Spinal cord (tissue), 10 donors: Measurements from ENCODE around the gene SAMD15. TPM values are rescaled to one million over a fixed set of nuclear protein-coding genes. Genes with fewer than 3 reads are reported as not detected.

Experiments used
- DNase-seq, 6 donors: peaks; one replicate each; pipeline versions ENCODE4 v3.0.0 to v3.0.0-alpha.2; 2013 to 2015; ENCODE audit warnings: low spot score in 6 of 6, low read depth in 4 of 6
- H3K27ac ChIP-seq: one replicate; pipeline ENCODE4 v1.5.1; 2013; ENCODE audit warnings: low read depth, low read length, control low read depth
- H3K27me3 ChIP-seq: one replicate; pipeline ENCODE4 v1.6.1; 2013; ENCODE audit warnings: low read length; ENCODE audit not compliant: control insufficient read depth, insufficient read depth
- H3K36me3 ChIP-seq: one replicate; pipeline ENCODE4 v1.6.1; 2013; ENCODE audit warnings: low read length; ENCODE audit not compliant: control insufficient read depth, insufficient read depth
- H3K4me1 ChIP-seq: one replicate; pipeline ENCODE4 v1.6.1; 2013; ENCODE audit warnings: low read length; ENCODE audit not compliant: control insufficient read depth, insufficient read depth
- H3K4me3 ChIP-seq: one replicate; pipeline ENCODE4 v1.5.1; 2013; ENCODE audit warnings: low read depth, low read length, control low read depth
- H3K9me3 ChIP-seq: one replicate; pipeline ENCODE4 v1.6.1; 2013; ENCODE audit warnings: low read length; ENCODE audit not compliant: control insufficient read depth, insufficient read depth
- WGBS: methylation state at CpG from one replicate; pipeline ENCODE4 v1.1.5; 2013; ENCODE audit warnings: missing lambda C conversion rate; ENCODE audit not compliant: insufficient coverage; 5-methylcytosine and 5-hydroxymethylcytosine counted together
- polyA plus RNA-seq, 2 donors: library from polyadenylated mRNA; unstranded; fragments of 120-200 nt; gene quantifications; one replicate each; pipeline ENCODE4 v1.2.1, GENCODE V29; 2013; ENCODE audit not compliant: insufficient read length in 2 of 2
- total RNA-seq, 2 donors: library from RNA; depleted of rRNA in 1 of 2; stranded (reverse); fragments of 120-200 nt in 1 of 2; fragments of >200 nt in 1 of 2; gene quantifications; one replicate each; pipeline versions ENCODE4 v1.2.3 to v1.2.4, GENCODE V29; 2013 to 2014
- donor health status: healthy.

The SAMD15 gene
- total and polyA plus RNA-seq, 4 donors = 4.2 to 10.3 (median 6.2) TPM

DNA sequence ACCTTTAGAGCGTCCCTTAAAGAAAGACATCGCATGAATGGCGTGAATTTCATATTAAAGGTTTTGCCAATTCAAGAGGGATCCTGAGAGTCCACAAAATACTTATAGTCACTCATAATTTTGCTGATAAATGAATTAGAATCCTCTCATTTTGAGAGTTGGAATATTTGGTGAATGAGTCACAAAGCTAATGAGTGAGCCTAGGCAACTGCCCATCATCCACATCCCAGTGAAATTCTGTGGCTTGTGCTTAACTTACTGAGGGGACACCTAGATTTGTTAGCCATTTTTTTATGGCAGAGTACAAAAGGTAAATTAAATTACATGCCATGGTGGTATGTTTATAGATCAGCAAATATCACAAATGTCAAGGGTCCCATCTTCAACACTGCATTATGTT, 58.9 kb downstream of the SAMD15 start:
- Histone ChIP-seq H3K36me3 (peaks cover 23% of the 10 kb centered on the region), H3K4me1 (no peaks in the 10 kb centered on the region), H3K9me3 (no peaks in the 10 kb centered on the region), H3K27me3 (no peaks in the 10 kb centered on the region), H3K27ac (no peak overlapping the region), H3K4me3 (no peak overlapping the region)
- no peak for DNase-seq
- no CpG with 5 or more reads among the region's 3 CpGs for WGBS

DNA sequence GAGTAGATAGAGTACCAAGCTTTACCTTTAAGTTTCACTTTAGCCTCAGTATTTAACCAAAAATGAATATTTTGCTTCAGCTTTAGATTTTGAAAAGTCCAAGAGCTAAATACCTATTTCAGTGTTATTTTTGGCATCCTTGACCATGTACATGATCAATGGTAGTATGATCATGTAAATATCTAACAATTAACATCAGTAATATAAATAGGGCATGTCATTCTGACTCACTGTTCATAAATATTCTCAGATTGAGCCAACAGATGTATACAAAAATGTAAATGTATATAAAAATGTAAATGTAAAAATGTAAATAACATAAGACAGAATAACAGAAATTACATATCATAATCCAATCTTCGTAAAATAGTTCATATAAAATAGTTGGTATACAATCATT, 61.4 kb downstream of the SAMD15 start:
- H3K27me3 ChIP-seq = no peaks in the 10 kb centered on the region
- peaks cover 33% of the 10 kb centered on the region for H3K36me3 ChIP-seq
- H3K4me3 ChIP-seq = no peak overlapping the region
- WGBS = no CpG with 5 or more reads among the region's 1 CpG
- no peaks in the 10 kb centered on the region for H3K9me3 ChIP-seq
- no peaks in the 10 kb centered on the region for H3K4me1 ChIP-seq
- DNase-seq = no peak
- no peak overlapping the region for H3K27ac ChIP-seq

DNA sequence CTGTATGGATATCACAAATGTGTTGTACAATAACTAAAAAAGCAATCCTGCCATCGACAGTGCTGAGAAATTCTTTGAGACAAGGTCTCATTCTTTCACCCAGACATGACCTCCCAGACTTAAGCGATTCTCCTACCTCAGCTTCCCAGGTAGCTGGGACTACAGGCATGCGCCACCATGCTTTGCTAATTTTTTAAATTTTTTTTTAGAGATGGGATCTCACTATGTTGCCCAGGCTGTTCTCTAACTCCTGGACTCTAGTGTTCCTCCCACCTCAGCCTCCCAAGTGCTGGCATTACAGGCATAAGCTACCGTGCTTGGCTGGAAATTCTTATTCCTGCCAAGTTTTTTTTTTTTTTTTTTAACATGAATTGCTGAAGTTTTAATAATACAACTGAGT, 62.7 kb downstream of the SAMD15 start:
- 100% methylated on average over 2 of the region's 4 CpGs for WGBS
- DNase-seq = no peak
- Histone ChIP-seq H3K27ac (no peak overlapping the region), H3K9me3 (no peaks in the 10 kb centered on the region), H3K36me3 (peaks cover 35% of the 10 kb centered on the region), H3K4me1 (no peaks in the 10 kb centered on the region), H3K27me3 (no peaks in the 10 kb centered on the region), H3K4me3 (no peak overlapping the region)

Other genes with a start within 250 kb of the SAMD15 start
- gene ZDHHC22, start 235.6 kb upstream of the SAMD15 start, total RNA-seq = 10 to 100 TPM in 1 of 2 donors, 1 to 10 TPM in 1; 5.6 to 11.5 TPM
- gene ZDHHC22, start 235.6 kb upstream of the SAMD15 start, polyA plus RNA-seq = 10 to 100 TPM; 45.4 to 47.3 TPM
- gene TMEM63C, start 195.6 kb upstream of the SAMD15 start, total RNA-seq = 10 to 100 TPM in 1 of 2 donors, 1 to 10 TPM in 1; 4.5 to 11.7 TPM
- 10 to 100 TPM; 22.8 to 24.6 TPM for gene TMEM63C, start 195.6 kb upstream of the SAMD15 start, polyA plus RNA-seq
- gene NGB, start 106.2 kb upstream of the SAMD15 start, total RNA-seq = 1 to 10 TPM; 2.6 to 9.6 TPM
- gene NGB, start 106.2 kb upstream of the SAMD15 start, polyA plus RNA-seq = 10 to 100 TPM; 15.6 to 16.3 TPM
- gene POMT2, start 56.5 kb upstream of the SAMD15 start, total RNA-seq = 10 to 100 TPM; 19.9 to 21.4 TPM
- gene POMT2, start 56.5 kb upstream of the SAMD15 start, polyA plus RNA-seq = 10 to 100 TPM; 41.0 to 55.7 TPM
- gene GSTZ1, start 56.3 kb upstream of the SAMD15 start, total RNA-seq = 10 to 100 TPM in 1 of 2 donors, 1 to 10 TPM in 1; 6.7 to 26.3 TPM
- gene GSTZ1, start 56.3 kb upstream of the SAMD15 start, polyA plus RNA-seq = 10 to 100 TPM; 15.1 to 15.9 TPM
- 10 to 100 TPM; 16.8 to 28.5 TPM for gene TMED8, start 285 bp upstream of the SAMD15 start, total RNA-seq
- gene TMED8, start 285 bp upstream of the SAMD15 start, polyA plus RNA-seq = 10 to 100 TPM; 19.3 to 22.5 TPM
- under 1 TPM; 0.50 to 0.61 TPM for gene NOXRED1, start 46.1 kb downstream of the SAMD15 start, total RNA-seq
- gene NOXRED1, start 46.1 kb downstream of the SAMD15 start, polyA plus RNA-seq = 1 to 10 TPM; 1.9 to 2.4 TPM
- gene VIPAS39, start 80.2 kb downstream of the SAMD15 start, total RNA-seq = 10 to 100 TPM; 21.9 to 27.9 TPM
- gene VIPAS39, start 80.2 kb downstream of the SAMD15 start, polyA plus RNA-seq = 10 to 100 TPM; 24.9 to 31.4 TPM
- gene AHSA1, start 80.7 kb downstream of the SAMD15 start, total RNA-seq = 100 to 1,000 TPM; 129 to 157 TPM
- 100 to 1,000 TPM; 223 to 227 TPM for gene AHSA1, start 80.7 kb downstream of the SAMD15 start, polyA plus RNA-seq
- 1 to 10 TPM; 1.8 to 6.1 TPM for gene ISM2, start 121.4 kb downstream of the SAMD15 start, total RNA-seq
- 1 to 10 TPM; 3.4 to 4.2 TPM for gene ISM2, start 121.4 kb downstream of the SAMD15 start, polyA plus RNA-seq
- gene SPTLC2, start 239.3 kb downstream of the SAMD15 start, total RNA-seq = 10 to 100 TPM; 48.8 to 68.1 TPM
- 10 to 100 TPM; 24.4 to 30.3 TPM for gene SPTLC2, start 239.3 kb downstream of the SAMD15 start, polyA plus RNA-seq